HPDE6-E6E7 (cell line): ENCODE data around the gene TMEM239.

Source experiments
- DNase-seq: peaks from one replicate; pipeline ENCODE4 v3.0.0; 2011; ENCODE audit warnings: missing footprints; ENCODE audit errors: extremely low spot score

Gene TMEM239

DNA sequence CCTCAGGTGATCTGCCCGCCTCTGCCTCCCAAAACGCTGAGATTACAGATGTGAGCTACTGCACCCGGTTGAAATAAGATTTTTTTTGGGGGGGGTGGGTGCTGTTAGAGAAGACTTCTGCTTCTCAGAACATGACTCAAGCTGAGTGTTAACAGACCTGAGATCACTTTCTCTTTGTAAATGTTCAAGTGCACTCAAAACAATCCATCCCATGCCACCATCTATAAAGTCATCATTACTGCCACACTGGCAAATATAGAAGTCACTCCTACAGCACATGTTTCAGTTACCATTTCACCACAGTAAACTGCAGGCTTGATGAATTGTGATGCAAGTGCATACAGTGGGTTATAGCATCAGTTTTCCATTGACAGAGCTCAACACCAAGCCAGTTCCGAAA lies 33.4 kb downstream of the TMEM239 start:
- DNase-seq: no peak

GRCh38 chr20:2851086-2851485 lies 34.9 kb downstream of the TMEM239 start:
- no peak for DNase-seq

DNA sequence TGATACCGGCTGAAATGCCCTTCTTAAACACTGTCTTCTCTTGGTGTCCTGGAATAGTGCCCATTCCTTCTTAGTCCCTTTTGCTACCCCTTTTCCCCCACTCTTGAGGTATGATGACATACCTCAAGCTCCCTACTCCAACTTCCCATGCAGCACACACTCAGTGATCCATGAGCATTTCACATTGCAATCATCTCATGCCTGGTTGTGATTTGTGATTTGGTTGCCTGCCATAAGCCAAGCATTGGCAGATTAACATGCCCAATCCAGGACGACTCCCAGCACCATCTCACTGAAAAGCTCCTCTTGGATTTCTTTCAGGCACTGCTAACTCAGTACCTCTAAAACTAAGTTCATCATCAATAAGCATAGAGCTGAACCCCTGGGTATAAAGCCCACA lies 42.4 kb downstream of the TMEM239 start:
- no peak for DNase-seq

DNA sequence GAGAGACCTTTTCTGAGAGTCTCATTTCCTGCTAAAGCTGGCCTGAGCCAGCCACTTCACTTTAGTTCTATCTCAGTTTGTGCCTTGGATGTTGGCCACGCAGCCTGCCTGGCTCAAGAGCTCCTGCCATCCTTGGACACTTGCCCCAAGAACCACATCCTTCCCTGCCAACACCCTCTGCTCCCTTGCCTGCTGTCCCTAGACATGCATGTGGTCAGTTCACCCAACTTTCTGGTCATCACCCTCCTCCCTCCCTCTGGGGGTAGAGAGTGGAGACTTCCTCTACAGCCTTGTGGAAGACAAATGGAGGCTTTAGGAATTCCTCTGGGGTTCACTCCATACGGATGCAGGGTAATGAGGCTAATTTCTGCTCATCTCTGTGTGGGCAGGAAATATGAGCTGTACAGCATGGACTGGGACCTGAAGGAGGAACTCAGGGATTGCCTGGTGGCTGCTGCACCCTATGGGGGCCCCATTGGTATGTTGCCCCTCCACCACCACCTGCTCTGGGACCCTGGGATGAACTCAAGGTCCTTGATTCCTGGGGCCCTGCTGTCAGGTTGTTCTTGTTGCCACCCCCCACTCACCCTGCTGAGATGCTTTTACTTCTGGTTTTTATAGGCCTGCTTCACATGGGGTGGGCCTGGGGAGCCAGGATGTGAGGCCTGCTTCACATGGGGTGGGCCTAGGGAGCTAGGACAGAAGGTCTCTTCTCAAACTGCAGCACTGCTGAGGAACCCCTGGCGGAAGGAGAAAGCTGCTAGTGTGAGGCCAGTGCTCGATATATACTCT lies 43.4 kb downstream of the TMEM239 start:
- DNase-seq: no peak

- DNase-seq: no peak
Observed at GRCh38 chr20:2864626-2865025, 48.5 kb downstream of the TMEM239 start.

DNA sequence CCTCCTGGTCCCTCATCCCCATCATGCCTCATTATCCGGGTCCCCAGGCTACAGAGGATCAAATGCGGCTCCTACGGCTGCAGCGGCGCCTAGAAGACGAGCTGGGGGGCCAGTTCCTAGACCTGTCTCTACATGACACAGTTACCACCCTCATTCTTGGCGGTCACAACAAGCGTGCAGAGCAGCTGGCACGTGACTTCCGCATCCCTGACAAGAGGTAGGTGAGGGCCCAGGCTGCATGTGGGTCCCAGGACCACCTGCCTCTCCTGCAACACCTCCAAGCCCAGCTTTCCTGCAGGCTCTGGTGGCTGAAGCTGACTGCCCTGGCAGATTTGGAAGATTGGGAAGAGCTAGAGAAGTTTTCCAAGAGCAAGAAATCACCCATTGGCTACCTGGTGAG lies 48.9 kb downstream of the TMEM239 start:
- no peak for DNase-seq

GRCh38 chr20:2865630-2866029 lies 49.5 kb downstream of the TMEM239 start:
- no peak for DNase-seq

- no peak for DNase-seq
Observed at GRCh38 chr20:2866236-2866635, 50.1 kb downstream of the TMEM239 start.

GRCh38 chr20:2867081-2867864 lies 51.1 kb downstream of the TMEM239 start:
- DNase-seq: no peak
